ENCODE results near the gene HEATR9.

HEATR9 gene

GRCh38 chr17:35864853-35865252 is 3.8 kb downstream of the HEATR9 start:
- no peak for DNase-seq

GRCh38 chr17:35856603-35857002 is 12.1 kb downstream of the HEATR9 start:
- no peak for DNase-seq

- no peak for DNase-seq
Observed at GRCh38 chr17:35855965-35856364, 12.7 kb downstream of the HEATR9 start.

- DNase-seq = peak; percentile 64
Observed at GRCh38 chr17:35849469-35850348, 19.0 kb downstream of the HEATR9 start.

- DNase-seq = no peak
Observed at GRCh38 chr17:35847633-35848373, 20.9 kb downstream of the HEATR9 start.

GRCh38 chr17:35847006-35847405 is 21.7 kb downstream of the HEATR9 start:
- DNase-seq = no peak

- no peak for DNase-seq
Observed at GRCh38 chr17:35846055-35846809, 22.5 kb downstream of the HEATR9 start.

GRCh38 chr17:35844547-35844946 is 24.1 kb downstream of the HEATR9 start:
- DNase-seq = no peak

- no peak for DNase-seq
Observed at GRCh38 chr17:35843698-35844097, 25.0 kb downstream of the HEATR9 start.

- DNase-seq = no peak
Observed at GRCh38 chr17:35842239-35842638, 26.5 kb downstream of the HEATR9 start.

GRCh38 chr17:35841505-35841904 is 27.2 kb downstream of the HEATR9 start:
- DNase-seq = no peak

- no peak for DNase-seq
Observed at GRCh38 chr17:35841101-35841500, 27.6 kb downstream of the HEATR9 start.

GRCh38 chr17:35825206-35825605 is 43.5 kb downstream of the HEATR9 start:
- DNase-seq = no peak

- no peak for DNase-seq
Observed at GRCh38 chr17:35821308-35821707, 47.4 kb downstream of the HEATR9 start.

- DNase-seq = no peak
Observed at GRCh38 chr17:35819455-35819854, 49.2 kb downstream of the HEATR9 start.

GRCh38 chr17:35817196-35817595 is 51.5 kb downstream of the HEATR9 start:
- DNase-seq = no peak

GRCh38 chr17:35816723-35817122 is 52.0 kb downstream of the HEATR9 start:
- DNase-seq = no peak

- DNase-seq = no peak
Observed at GRCh38 chr17:35812456-35812855, 56.2 kb downstream of the HEATR9 start.

- DNase-seq = no peak
Observed at GRCh38 chr17:35811759-35812158, 56.9 kb downstream of the HEATR9 start.

GRCh38 chr17:35809855-35810461 is 58.7 kb downstream of the HEATR9 start:
- DNase-seq = no peak

GRCh38 chr17:35808962-35809854 is 59.5 kb downstream of the HEATR9 start, which contains the start of gene TAF15:
Gene TAF15, plus strand, starts transcription at chr17:35809484. Its CDS starts 86 bp downstream, at chr17:35809570.
- peak; percentile 96 for DNase-seq
